ENCODE data around the gene ZNF132. TPM values are rescaled to one million over a fixed set of nuclear protein-coding genes. Genes with fewer than 3 reads are reported as not detected.
A peak's percentile ranks its signal among the peaks of the same experiment; 100 is the strongest.

ZNF132 gene
- total RNA-seq, 1 experiment from 2014 or later: 2.6 TPM

DNA sequence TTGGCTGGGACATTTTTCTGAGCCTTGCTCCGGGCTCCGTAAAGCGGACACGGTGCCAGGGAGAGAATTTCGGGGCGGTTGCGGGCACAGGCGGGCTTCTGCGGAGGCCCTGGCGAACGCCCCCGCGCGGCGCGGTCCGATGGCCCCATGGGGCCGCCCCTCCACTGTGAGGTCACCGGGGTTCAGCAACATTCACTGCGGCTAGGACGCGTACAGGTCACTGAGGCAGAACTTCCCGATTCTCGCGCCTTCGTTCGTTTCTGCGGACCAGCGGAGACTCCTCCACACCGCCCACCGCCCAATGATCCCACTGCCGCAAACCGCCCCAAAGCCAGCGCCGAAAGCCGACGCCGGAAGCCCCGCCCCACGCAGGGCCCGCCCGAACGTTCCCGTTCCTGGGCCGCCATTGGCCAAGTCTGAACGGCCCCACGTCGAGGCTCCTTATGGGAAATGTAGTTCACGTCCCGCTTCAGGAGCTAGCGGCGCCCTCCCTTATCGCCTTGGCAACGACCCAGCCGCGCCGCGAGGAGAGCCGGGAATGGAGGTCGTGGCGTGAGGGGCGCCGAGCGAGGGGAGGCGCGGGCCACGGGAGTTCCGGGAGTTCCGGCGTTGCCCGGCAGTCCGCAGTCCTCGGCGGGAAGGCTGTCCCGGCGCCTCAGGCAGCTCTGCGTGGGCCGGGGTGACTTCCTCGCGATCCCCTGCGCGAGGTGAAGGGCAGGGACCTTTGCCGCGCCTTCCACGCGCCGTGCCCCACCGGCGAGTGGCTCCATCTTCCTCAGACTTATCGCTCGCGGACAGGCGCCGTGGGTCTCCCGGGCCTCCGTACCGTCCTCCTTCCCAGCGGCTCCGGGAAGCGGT, 31.6 kb downstream of the ZNF132 start, which contains the start of gene ZNF584 (continued):
- TF ChIP-seq, protein P1, sequence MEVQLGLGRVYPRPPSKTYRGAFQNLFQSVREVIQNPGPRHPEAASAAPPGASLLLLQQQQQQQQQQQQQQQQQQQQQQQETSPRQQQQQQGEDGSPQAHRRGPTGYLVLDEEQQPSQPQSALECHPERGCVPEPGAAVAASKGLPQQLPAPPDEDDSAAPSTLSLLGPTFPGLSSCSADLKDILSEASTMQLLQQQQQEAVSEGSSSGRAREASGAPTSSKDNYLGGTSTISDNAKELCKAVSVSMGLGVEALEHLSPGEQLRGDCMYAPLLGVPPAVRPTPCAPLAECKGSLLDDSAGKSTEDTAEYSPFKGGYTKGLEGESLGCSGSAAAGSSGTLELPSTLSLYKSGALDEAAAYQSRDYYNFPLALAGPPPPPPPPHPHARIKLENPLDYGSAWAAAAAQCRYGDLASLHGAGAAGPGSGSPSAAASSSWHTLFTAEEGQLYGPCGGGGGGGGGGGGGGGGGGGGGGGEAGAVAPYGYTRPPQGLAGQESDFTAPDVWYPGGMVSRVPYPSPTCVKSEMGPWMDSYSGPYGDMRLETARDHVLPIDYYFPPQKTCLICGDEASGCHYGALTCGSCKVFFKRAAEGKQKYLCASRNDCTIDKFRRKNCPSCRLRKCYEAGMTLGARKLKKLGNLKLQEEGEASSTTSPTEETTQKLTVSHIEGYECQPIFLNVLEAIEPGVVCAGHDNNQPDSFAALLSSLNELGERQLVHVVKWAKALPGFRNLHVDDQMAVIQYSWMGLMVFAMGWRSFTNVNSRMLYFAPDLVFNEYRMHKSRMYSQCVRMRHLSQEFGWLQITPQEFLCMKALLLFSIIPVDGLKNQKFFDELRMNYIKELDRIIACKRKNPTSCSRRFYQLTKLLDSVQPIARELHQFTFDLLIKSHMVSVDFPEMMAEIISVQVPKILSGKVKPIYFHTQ (CRISPR knock-in tag; IDR thresholded peaks at IDR 0.05): no peak
- TF ChIP-seq, protein P2, sequence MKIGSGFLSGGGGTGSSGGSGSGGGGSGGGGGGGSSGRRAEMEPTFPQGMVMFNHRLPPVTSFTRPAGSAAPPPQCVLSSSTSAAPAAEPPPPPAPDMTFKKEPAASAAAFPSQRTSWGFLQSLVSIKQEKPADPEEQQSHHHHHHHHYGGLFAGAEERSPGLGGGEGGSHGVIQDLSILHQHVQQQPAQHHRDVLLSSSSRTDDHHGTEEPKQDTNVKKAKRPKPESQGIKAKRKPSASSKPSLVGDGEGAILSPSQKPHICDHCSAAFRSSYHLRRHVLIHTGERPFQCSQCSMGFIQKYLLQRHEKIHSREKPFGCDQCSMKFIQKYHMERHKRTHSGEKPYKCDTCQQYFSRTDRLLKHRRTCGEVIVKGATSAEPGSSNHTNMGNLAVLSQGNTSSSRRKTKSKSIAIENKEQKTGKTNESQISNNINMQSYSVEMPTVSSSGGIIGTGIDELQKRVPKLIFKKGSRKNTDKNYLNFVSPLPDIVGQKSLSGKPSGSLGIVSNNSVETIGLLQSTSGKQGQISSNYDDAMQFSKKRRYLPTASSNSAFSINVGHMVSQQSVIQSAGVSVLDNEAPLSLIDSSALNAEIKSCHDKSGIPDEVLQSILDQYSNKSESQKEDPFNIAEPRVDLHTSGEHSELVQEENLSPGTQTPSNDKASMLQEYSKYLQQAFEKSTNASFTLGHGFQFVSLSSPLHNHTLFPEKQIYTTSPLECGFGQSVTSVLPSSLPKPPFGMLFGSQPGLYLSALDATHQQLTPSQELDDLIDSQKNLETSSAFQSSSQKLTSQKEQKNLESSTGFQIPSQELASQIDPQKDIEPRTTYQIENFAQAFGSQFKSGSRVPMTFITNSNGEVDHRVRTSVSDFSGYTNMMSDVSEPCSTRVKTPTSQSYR (CRISPR knock-in tag; IDR thresholded peaks at IDR 0.05): no peak
- no peak for TF ChIP-seq ZNF423 (CRISPR knock-in tag; IDR thresholded peaks at IDR 0.05)
- 0 out of 2 replicates have a peak, but pooled peaks have one; percentile 26 for TF ChIP-seq ZBTB21 (CRISPR knock-in tag; IDR thresholded peaks at IDR 0.05; ENCODE audit: borderline replicate concordance)
- peak; percentile 82 for TF ChIP-seq CREM (CRISPR knock-in tag; IDR thresholded peaks at IDR 0.05)
- no peak for TF ChIP-seq ZNF121 (CRISPR knock-in tag; IDR thresholded peaks at IDR 0.05)
- TF ChIP-seq, protein P3, sequence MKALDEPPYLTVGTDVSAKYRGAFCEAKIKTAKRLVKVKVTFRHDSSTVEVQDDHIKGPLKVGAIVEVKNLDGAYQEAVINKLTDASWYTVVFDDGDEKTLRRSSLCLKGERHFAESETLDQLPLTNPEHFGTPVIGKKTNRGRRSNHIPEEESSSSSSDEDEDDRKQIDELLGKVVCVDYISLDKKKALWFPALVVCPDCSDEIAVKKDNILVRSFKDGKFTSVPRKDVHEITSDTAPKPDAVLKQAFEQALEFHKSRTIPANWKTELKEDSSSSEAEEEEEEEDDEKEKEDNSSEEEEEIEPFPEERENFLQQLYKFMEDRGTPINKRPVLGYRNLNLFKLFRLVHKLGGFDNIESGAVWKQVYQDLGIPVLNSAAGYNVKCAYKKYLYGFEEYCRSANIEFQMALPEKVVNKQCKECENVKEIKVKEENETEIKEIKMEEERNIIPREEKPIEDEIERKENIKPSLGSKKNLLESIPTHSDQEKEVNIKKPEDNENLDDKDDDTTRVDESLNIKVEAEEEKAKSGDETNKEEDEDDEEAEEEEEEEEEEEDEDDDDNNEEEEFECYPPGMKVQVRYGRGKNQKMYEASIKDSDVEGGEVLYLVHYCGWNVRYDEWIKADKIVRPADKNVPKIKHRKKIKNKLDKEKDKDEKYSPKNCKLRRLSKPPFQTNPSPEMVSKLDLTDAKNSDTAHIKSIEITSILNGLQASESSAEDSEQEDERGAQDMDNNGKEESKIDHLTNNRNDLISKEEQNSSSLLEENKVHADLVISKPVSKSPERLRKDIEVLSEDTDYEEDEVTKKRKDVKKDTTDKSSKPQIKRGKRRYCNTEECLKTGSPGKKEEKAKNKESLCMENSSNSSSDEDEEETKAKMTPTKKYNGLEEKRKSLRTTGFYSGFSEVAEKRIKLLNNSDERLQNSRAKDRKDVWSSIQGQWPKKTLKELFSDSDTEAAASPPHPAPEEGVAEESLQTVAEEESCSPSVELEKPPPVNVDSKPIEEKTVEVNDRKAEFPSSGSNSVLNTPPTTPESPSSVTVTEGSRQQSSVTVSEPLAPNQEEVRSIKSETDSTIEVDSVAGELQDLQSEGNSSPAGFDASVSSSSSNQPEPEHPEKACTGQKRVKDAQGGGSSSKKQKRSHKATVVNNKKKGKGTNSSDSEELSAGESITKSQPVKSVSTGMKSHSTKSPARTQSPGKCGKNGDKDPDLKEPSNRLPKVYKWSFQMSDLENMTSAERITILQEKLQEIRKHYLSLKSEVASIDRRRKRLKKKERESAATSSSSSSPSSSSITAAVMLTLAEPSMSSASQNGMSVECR (CRISPR knock-in tag; IDR thresholded peaks at IDR 0.05; ENCODE audit: borderline replicate concordance): peak; percentile 91
- TF ChIP-seq TEAD4 (CRISPR knock-in tag; IDR thresholded peaks at IDR 0.05): no peak
- peak; percentile 36; the same call in 1 of the 2 replicates for TF ChIP-seq FOXK1 (CRISPR knock-in tag; IDR thresholded peaks at IDR 0.05)
- no peak for TF ChIP-seq ZNF219 (CRISPR knock-in tag; IDR thresholded peaks at IDR 0.05; ENCODE audit: borderline replicate concordance)
- TF ChIP-seq, protein P4, sequence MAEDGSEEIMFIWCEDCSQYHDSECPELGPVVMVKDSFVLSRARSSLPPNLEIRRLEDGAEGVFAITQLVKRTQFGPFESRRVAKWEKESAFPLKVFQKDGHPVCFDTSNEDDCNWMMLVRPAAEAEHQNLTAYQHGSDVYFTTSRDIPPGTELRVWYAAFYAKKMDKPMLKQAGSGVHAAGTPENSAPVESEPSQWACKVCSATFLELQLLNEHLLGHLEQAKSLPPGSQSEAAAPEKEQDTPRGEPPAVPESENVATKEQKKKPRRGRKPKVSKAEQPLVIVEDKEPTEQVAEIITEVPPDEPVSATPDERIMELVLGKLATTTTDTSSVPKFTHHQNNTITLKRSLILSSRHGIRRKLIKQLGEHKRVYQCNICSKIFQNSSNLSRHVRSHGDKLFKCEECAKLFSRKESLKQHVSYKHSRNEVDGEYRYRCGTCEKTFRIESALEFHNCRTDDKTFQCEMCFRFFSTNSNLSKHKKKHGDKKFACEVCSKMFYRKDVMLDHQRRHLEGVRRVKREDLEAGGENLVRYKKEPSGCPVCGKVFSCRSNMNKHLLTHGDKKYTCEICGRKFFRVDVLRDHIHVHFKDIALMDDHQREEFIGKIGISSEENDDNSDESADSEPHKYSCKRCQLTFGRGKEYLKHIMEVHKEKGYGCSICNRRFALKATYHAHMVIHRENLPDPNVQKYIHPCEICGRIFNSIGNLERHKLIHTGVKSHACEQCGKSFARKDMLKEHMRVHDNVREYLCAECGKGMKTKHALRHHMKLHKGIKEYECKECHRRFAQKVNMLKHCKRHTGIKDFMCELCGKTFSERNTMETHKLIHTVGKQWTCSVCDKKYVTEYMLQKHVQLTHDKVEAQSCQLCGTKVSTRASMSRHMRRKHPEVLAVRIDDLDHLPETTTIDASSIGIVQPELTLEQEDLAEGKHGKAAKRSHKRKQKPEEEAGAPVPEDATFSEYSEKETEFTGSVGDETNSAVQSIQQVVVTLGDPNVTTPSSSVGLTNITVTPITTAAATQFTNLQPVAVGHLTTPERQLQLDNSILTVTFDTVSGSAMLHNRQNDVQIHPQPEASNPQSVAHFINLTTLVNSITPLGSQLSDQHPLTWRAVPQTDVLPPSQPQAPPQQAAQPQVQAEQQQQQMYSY (CRISPR knock-in tag; IDR thresholded peaks at IDR 0.05): no peak
- TF ChIP-seq GABPB1 (CRISPR knock-in tag; IDR thresholded peaks at IDR 0.05): no peak; the same call in 1 of the 2 replicates
- TF ChIP-seq ZNF317 (CRISPR knock-in tag; IDR thresholded peaks at IDR 0.05; ENCODE audit: borderline replicate concordance, low read depth): 0 out of 2 replicates have a peak, but pooled peaks have one; percentile 4
- no peak for TF ChIP-seq ZNF263 (CRISPR knock-in tag; IDR thresholded peaks at IDR 0.05; ENCODE audit: low read depth)
- TF ChIP-seq MYBL2 (CRISPR knock-in tag; IDR thresholded peaks at IDR 0.05): no peak
- TF ChIP-seq KAT7 (CRISPR knock-in tag; IDR thresholded peaks at IDR 0.05; ENCODE audit: borderline replicate concordance): 0 out of 2 replicates have a peak, but pooled peaks have one; percentile 55
- peak; percentile 33; the same call in 1 of the 2 replicates for TF ChIP-seq CREB1 (CRISPR knock-in tag; IDR thresholded peaks at IDR 0.05)
- TF ChIP-seq, protein P5, sequence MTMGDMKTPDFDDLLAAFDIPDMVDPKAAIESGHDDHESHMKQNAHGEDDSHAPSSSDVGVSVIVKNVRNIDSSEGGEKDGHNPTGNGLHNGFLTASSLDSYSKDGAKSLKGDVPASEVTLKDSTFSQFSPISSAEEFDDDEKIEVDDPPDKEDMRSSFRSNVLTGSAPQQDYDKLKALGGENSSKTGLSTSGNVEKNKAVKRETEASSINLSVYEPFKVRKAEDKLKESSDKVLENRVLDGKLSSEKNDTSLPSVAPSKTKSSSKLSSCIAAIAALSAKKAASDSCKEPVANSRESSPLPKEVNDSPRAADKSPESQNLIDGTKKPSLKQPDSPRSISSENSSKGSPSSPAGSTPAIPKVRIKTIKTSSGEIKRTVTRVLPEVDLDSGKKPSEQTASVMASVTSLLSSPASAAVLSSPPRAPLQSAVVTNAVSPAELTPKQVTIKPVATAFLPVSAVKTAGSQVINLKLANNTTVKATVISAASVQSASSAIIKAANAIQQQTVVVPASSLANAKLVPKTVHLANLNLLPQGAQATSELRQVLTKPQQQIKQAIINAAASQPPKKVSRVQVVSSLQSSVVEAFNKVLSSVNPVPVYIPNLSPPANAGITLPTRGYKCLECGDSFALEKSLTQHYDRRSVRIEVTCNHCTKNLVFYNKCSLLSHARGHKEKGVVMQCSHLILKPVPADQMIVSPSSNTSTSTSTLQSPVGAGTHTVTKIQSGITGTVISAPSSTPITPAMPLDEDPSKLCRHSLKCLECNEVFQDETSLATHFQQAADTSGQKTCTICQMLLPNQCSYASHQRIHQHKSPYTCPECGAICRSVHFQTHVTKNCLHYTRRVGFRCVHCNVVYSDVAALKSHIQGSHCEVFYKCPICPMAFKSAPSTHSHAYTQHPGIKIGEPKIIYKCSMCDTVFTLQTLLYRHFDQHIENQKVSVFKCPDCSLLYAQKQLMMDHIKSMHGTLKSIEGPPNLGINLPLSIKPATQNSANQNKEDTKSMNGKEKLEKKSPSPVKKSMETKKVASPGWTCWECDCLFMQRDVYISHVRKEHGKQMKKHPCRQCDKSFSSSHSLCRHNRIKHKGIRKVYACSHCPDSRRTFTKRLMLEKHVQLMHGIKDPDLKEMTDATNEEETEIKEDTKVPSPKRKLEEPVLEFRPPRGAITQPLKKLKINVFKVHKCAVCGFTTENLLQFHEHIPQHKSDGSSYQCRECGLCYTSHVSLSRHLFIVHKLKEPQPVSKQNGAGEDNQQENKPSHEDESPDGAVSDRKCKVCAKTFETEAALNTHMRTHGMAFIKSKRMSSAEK (CRISPR knock-in tag; IDR thresholded peaks at IDR 0.05; ENCODE audit: borderline replicate concordance): no peak
- TF ChIP-seq, protein P6, sequence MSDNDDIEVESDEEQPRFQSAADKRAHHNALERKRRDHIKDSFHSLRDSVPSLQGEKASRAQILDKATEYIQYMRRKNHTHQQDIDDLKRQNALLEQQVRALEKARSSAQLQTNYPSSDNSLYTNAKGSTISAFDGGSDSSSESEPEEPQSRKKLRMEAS (CRISPR knock-in tag; IDR thresholded peaks at IDR 0.05): peak; percentile 67
